ENCODE results near the gene MPPED2. TPM values are rescaled to one million over a fixed set of nuclear protein-coding genes. Genes with fewer than 3 reads are reported as not detected.
A peak's percentile ranks its signal among the peaks of the same experiment; 100 is the strongest.

The MPPED2 gene
- total and polyA plus RNA-seq, 2 donors from 2014 or later: 10.8 to 12.9 TPM

- Histone ChIP-seq H3K4me1 (ENCODE audit: control insufficient read depth in 2 of 3, insufficient read depth in 2 of 3, low read depth in 1 of 3, low read length in 3 of 3) (no peaks in the 10 kb centered on the region), H3K9ac (ENCODE audit: low read length in 3 of 3) (no peak overlapping the region), H3K27me3 (ENCODE audit: control insufficient read depth, insufficient read depth, low read length) (peaks cover 3% of the 10 kb centered on the region), H3K4me3 (ENCODE audit: low read length in 3 of 3) (no peak overlapping the region), H3K36me3 (ENCODE audit: control insufficient read depth in 2 of 3, insufficient read depth in 3 of 3, low read length in 3 of 3) (no peaks in the 10 kb centered on the region), H3K9me3 (ENCODE audit: control insufficient read depth in 2 of 3, insufficient read depth in 1 of 3, low read length in 3 of 3) (no peaks in the 10 kb centered on the region), H3K27ac (ENCODE audit: low read depth in 2 of 2, low read length in 2 of 2) (no peak overlapping the region)
- TF ChIP-seq, protein P1, sequence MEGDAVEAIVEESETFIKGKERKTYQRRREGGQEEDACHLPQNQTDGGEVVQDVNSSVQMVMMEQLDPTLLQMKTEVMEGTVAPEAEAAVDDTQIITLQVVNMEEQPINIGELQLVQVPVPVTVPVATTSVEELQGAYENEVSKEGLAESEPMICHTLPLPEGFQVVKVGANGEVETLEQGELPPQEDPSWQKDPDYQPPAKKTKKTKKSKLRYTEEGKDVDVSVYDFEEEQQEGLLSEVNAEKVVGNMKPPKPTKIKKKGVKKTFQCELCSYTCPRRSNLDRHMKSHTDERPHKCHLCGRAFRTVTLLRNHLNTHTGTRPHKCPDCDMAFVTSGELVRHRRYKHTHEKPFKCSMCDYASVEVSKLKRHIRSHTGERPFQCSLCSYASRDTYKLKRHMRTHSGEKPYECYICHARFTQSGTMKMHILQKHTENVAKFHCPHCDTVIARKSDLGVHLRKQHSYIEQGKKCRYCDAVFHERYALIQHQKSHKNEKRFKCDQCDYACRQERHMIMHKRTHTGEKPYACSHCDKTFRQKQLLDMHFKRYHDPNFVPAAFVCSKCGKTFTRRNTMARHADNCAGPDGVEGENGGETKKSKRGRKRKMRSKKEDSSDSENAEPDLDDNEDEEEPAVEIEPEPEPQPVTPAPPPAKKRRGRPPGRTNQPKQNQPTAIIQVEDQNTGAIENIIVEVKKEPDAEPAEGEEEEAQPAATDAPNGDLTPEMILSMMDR (IDR thresholded peaks at IDR 0.05; ENCODE audit: borderline replicate concordance, extremely low read depth, insufficient read depth): no peak
- peak in 1 of 5 donors; percentile 60 for DNase-seq
- FAIRE-seq: no peak
- intact Hi-C loops (cut with DNase I): no loop called here
Measured at GRCh38 chr11:30567120-30567519, 19.0 kb downstream of the MPPED2 start.

- FAIRE-seq (no peak), DNase-seq (no peak)
- H3K9me3 ChIP-seq (ENCODE audit: control insufficient read depth in 2 of 3, insufficient read depth in 1 of 3, low read length in 3 of 3): no peaks in the 10 kb centered on the region
- TF ChIP-seq, protein P1 (IDR thresholded peaks at IDR 0.05; ENCODE audit: borderline replicate concordance, extremely low read depth, insufficient read depth): no peak
- no peaks in the 10 kb centered on the region for H3K36me3 ChIP-seq (ENCODE audit: control insufficient read depth in 2 of 3, insufficient read depth in 3 of 3, low read length in 3 of 3)
- no peaks in the 10 kb centered on the region for H3K27me3 ChIP-seq (ENCODE audit: control insufficient read depth, insufficient read depth, low read length)
- no peak overlapping the region for H3K4me3 ChIP-seq (ENCODE audit: low read length in 3 of 3)
- H3K27ac ChIP-seq (ENCODE audit: low read depth in 2 of 2, low read length in 2 of 2): no peak overlapping the region
- H3K9ac ChIP-seq (ENCODE audit: low read length in 3 of 3): no peak overlapping the region
- intact Hi-C loops (cut with DNase I): no loop called here
- no peaks in the 10 kb centered on the region for H3K4me1 ChIP-seq (ENCODE audit: control insufficient read depth in 2 of 3, insufficient read depth in 2 of 3, low read depth in 1 of 3, low read length in 3 of 3)
Measured at GRCh38 chr11:30566482-30566881, 19.7 kb downstream of the MPPED2 start.

DNA sequence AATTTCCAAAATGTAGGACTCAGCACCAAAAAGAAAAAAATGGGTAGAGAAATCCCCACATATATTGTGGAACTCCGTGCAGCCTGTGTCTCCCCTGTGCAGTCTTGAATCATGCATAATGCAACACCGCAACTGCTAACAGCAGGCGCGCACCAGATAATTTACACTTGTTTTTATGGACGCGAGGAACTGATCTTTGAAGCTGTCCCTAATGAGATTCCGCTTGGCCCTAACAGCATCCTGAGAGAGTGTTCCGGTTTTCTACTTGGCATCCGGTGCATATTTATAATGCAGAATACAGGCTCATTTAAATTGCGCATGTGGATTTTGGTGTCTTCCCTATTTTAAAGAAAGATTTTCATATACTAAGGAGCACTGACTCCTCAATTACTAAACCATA is 21.1 kb downstream of the MPPED2 start:
- Histone ChIP-seq H3K9ac (ENCODE audit: low read length in 3 of 3) (no peak overlapping the region), H3K4me3 (ENCODE audit: low read length in 3 of 3) (no peak overlapping the region), H3K36me3 (ENCODE audit: control insufficient read depth in 2 of 3, insufficient read depth in 3 of 3, low read length in 3 of 3) (no peaks in the 10 kb centered on the region), H3K9me3 (ENCODE audit: control insufficient read depth in 2 of 3, insufficient read depth in 1 of 3, low read length in 3 of 3) (no peaks in the 10 kb centered on the region), H3K27ac (ENCODE audit: low read depth in 2 of 2, low read length in 2 of 2) (no peak overlapping the region), H3K27me3 (ENCODE audit: control insufficient read depth, insufficient read depth, low read length) (no peaks in the 10 kb centered on the region), H3K4me1 (ENCODE audit: control insufficient read depth in 2 of 3, insufficient read depth in 2 of 3, low read depth in 1 of 3, low read length in 3 of 3) (peaks cover 0 to 2% (median 0%) of the 10 kb centered on the region in 3 donors)
- TF ChIP-seq, protein P1 (IDR thresholded peaks at IDR 0.05; ENCODE audit: borderline replicate concordance, extremely low read depth, insufficient read depth): no peak
- intact Hi-C loops (cut with DNase I): no loop called here
- FAIRE-seq: no peak
- no peak for DNase-seq
